NCI-H2107 treated with DMSO at 0.1 percent for 48 hours (cell line): ENCODE data around the gene KRTAP20-2.

Experiments
- DNase-seq: peaks from one replicate; lab custom pipeline; 2025; ENCODE audit not compliant: unreplicated experiment; lab: John Stamatoyannopoulos, UW

The KRTAP20-2 gene

DNA sequence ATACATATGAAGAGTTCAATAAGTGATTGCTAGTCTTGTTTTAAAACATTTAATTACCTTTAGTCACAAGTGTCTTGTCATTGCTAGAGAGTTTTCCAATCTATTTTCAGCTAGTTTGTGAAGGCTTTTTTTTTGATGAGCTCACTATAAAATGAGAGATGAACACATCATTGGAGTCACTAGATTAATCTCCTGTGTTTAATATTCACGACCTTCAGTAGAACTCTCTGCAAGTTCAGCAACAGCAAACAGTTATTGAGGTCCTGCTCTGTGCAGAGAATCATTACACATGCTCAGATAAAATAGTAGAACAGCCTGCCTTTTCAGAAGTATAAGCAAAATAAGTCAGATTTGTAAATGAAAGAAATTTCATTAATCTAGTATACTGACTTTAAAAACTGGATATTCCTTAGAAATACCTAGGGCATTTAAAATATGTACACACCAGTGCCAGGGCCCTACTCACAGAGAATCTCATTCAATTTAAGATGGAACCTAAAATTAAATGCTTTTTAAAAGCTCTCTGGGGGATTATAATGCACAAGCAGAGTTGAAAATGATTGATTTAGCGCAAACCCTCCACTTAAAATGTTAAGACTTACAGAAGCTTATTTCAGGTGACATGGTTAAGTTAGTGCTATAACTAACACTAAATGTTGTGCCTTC is 38.1 kb downstream of the KRTAP20-2 start:
- no peak for DNase-seq

DNA sequence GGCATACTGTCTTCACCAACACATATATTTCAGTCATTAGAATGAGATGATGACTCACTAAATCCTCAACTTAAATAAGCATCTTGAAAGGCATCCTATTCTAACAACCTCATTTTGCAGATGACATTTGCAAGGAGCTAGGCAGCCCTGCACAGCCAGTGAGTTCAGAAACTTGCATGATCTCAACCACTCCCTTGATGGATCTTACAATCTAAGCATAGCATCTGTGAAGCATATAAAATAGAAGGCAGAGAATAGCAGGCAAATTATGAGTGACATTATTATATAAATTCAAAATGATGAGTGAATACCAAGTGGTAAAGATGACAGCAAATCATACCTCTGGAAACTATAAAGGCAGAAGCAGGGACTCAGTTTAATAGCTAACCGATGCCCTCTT is 39.3 kb downstream of the KRTAP20-2 start:
- DNase-seq, result no peak

DNA sequence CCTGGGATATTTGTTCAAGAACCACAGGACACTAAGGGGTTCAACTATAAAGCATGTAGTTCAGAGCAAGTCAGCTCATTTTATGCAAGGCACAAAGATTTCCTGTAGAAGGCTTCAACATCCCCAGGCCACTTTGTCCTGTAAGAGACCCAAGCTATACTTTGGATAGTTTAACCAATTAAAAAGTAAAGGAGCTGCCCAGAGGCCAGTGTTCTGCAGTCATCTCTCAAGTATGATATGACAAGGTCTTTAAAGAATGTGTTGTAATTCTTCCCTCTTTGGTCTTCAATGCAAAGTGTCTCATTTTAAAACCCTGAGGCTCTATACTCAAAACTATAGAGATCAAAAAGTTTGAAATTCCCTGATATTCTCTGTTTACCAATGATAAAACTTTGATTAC is 41.7 kb downstream of the KRTAP20-2 start:
- no peak for DNase-seq

DNA sequence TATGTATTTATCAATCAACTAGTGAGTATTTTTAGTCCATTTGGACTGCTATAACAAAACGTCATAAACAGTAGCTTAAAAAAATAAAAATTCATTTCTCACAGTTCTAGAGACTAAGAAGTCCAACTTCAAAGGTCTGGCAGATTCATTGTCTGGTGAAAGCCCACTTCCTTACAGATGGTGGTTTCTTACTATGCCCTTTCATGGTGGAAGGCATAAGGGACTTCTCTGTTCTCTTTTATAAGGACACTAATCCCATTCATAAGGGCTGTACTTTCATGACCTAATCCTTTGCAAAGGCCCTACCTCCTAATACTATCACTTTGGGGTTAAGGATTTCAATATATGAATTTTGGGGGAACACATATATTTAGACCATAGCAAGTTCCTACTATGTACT is 45.6 kb downstream of the KRTAP20-2 start:
- no peak for DNase-seq

DNA sequence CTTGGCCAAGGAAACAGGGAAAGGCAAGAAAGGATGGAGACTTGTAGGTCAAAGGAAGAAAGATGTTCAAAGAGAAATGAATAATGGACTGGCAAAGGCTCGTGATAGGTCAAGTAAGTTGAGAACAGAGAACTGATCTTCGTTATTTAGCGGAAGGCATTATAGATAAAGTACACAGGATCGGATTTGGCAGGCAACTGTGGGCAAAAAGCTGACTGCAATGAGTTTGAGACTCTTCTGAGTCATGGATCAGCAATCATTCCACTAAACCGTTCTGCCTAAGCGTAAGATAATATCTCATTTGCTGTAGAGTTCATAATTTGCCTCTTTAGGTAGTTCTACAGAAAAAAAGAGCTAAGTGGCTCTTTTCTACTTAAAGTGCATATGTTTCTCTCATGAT is 49.5 kb downstream of the KRTAP20-2 start:
- DNase-seq, result no peak
